Suppressor macrophage treated with lipopolysaccharide for 4 hours (primary cell): ENCODE results near the gene ELAVL3.

ENCODE experiments used
- DNase-seq: peaks from one replicate; pipeline ENCODE4 v3.0.0-alpha.2; 2020

Gene ELAVL3

DNA sequence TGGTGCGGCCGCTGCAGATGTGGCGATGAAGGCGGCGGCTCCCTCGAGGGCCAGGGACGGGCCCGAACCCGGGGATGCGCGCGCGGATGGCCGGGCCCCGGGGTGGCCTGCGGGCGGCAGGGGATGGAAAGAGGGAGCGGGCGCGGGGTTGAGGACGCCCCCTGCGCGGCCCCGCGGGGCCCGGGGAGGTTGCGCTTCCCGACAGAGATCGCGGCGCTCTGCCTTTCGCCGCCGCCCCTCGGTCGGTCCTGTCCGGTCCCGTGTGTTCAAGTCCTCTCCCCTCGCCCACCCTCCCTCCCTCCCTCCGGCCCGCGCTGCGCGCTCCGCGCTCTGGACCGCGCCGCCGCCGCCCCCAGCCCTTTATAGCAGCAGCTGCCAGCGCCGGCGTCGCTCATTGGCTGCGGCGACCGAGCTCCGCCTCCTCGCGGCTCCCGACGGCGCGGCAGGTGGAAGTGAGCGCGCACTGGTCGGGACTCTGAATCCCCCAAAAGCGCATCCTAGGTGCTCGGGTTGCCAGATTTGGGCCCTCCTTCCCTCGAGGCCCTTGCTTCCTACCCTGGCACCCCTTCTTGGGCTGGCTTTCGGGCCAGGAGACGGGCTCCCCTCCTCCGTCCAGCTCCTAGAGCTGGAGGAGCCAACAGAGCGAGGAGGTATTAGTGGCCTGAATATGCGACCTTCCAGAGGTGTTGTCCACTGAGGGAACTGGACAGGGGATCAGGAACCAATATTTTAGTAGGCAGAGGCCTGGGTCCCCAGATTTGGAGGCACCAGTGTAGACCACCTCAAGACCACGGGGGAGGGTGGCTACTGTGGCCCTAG, at the start of gene ELAVL3:
Gene ELAVL3 (minus strand): TSS at position 332 of the 819 bp plus-strand sequence. CDS start 438 bp downstream, outside the sequence.
- no peak for DNase-seq

DNA sequence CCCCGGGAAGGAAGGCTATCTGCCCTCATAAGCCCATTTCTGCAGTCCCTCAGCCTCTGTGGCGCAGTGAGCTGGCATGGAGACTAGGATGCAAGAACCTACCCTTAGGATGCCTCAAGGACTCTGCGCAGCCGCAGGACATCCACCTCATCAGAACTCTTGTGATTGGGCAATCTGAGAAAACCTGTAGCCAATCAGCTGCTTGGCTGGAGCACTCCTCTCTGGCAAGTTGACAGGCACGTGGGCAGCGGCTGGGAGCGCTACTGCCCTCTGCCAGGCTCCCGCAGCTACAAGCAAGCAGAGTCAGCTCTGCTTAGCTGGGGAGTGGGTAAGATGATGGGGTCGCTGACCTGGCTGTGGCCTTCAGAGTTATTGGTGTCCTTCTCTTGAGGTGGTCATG, 49.6 kb upstream of the ELAVL3 start:
- DNase-seq, result peak; percentile 67

GRCh38 chr19:11528551-11529341, 47.9 kb upstream of the ELAVL3 start, which contains the start of gene ECSIT:
ECSIT (minus strand) TSS chr19:11529134; CDS start chr19:11519170, 9,964 bp downstream.
- peak; percentile 99 for DNase-seq

- no peak for DNase-seq
Observed at GRCh38 chr19:11519138-11519537, 38.3 kb upstream of the ELAVL3 start.

DNA sequence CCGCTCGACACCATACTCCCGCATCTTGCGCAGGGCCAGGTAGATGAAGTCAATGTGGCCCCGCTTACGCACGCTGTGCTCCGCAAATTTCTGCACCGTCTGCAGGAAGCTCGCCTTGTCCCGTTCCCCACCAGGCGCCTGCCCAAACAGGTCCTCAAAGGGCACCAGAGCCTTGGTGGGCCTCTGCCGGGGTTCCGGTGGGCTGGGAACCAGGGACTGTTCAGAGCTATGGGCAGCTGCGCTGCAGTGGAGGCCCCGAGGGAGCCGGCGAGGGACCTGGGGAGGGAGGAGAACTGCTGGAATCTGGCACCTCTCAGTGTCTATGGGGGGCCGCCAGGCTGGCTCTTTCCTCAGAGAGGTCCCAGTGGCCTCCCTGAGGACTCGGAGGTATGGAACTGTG, 33.1 kb upstream of the ELAVL3 start:
- no peak for DNase-seq

GRCh38 chr19:11510444-11510843, 29.6 kb upstream of the ELAVL3 start:
- no peak for DNase-seq

GRCh38 chr19:11507370-11508078, 26.7 kb upstream of the ELAVL3 start:
- DNase-seq, result no peak

- no peak for DNase-seq
Observed at GRCh38 chr19:11506967-11507366, 26.1 kb upstream of the ELAVL3 start.

DNA sequence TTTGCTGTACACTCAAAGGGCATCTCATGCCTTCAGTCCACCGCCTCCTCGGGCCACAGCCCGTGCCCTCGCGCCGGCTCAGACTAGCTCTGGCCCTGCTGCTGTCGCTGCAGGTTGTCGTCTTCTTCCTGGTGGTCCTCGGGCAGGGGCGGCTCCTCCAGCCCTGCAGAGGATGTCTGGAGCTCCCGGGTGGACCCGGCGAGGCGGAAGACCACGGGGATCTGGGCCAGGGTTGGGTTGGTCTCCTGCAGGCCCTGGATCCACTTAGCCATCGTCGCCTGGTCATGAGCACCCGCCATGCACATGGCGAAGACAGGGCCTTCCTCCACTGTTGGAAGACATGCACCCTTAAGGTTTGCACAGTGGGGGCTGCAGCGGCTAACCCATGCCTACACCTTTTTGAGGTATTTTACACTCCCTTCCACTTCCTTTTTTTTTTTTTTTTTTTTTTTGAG, 25.3 kb upstream of the ELAVL3 start:
- no peak for DNase-seq

- peak; percentile 97 for DNase-seq
Observed at GRCh38 chr19:11505504-11506100, 24.8 kb upstream of the ELAVL3 start, which contains the start of gene ZNF653. ZNF653 (minus strand) TSS chr19:11505839; CDS start chr19:11505786, 53 bp downstream.

DNA sequence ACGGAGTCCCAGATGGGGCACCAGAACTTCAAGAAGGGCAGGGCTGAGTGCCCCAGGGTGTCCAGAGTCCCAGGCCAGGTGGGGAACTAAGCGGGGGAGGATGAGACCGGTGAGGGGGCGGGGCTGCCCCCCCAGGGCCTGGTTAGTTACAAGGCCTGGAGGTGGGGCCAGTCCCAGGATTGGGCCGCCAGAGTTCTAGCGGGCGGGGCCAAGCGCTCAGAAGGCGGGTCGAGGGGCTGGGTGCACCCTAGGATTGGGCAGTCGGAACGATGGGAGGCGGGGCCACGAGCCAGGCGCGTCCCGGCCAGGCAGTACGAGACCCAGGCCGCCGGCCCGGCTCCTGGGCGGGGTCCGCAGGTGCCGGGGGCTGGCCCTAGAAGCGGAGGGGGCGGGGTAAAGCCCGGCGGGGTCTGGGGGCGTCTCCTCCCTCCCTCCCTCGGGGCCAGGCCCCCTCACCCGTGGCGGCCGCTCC, 24.2 kb upstream of the ELAVL3 start:
- peak; percentile 96 for DNase-seq

DNA sequence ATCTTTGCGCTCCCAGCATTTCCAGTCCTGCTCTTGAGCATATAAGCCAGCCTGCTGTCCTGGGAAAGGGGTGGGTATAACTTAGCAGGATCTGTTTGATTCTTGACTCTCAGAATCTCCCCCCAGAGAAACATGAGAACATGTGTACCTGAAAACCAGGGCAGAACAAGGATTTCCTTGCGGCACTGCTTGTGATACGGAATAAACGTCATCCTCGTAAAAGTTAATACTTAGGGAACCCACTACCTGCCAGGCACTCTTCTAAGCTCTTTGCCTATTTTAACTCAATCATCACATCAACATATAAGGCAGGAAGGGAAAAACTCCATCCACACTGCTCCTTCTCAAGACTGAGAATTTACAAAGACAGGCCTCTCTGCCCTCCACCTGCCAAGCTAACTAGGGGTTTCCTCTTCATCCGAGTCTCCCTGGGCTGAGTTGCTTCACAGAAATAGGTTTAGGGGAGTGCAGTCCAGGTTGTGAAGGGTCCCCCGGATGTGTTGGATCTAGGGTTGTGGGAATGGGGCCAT, 23.7 kb upstream of the ELAVL3 start:
- no peak for DNase-seq

DNA sequence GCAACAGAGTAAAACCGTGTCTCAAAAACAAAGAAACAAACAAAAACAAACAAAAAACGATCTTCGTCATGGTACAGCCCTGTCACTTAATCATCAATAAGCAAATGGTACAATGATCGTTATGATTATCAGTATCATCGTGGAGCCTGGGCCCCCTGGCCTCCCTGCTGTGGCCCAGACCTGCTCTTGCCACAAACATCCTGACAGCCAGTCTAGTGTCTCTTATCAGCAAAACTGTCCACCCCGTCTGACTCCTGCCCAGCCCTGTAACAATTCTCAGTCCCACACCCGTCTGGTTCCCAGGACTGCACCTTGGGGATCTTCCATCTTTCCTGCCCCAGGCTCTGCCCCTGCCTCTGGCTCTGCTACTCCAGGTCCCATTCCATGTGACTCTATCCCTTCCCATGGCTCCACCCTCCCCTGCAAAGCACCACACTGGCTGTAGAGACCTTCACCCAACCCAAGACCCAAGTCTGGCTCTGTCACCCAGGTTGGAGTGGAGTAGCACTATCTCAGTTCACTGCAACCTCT, 19.1 kb upstream of the ELAVL3 start:
- no peak for DNase-seq

DNA sequence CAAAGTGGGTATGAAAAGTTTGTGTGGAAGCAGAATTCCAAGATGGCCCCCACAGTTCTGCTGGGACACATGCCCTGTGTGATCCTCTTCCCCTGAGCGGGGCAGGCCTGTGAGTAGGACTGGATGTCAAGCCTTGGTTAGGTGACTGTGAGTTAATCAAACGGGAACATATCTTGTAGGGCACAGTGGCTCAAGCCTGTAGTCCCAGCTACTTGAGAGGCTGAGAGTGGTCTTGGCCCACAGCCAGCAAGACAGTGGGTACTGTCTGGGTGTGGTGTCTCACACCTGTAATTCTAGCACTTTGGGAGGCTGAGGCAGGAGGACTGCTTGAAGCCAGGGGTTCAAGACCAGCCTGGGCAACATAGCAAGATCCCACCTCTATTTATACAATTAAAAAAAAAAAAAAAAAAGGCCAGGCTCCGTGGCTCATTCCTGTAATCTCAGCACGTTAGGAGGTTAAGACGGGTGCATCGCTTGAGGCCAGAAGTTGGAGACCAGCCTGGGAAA, 18.4 kb upstream of the ELAVL3 start:
- DNase-seq, result no peak

- DNase-seq, result peak; percentile 75
Observed at GRCh38 chr19:11496391-11497163, 15.7 kb upstream of the ELAVL3 start.

GRCh38 chr19:11495885-11496284, 15.0 kb upstream of the ELAVL3 start:
- DNase-seq, result no peak

- no peak for DNase-seq
Observed at GRCh38 chr19:11495481-11495880, 14.6 kb upstream of the ELAVL3 start.

DNA sequence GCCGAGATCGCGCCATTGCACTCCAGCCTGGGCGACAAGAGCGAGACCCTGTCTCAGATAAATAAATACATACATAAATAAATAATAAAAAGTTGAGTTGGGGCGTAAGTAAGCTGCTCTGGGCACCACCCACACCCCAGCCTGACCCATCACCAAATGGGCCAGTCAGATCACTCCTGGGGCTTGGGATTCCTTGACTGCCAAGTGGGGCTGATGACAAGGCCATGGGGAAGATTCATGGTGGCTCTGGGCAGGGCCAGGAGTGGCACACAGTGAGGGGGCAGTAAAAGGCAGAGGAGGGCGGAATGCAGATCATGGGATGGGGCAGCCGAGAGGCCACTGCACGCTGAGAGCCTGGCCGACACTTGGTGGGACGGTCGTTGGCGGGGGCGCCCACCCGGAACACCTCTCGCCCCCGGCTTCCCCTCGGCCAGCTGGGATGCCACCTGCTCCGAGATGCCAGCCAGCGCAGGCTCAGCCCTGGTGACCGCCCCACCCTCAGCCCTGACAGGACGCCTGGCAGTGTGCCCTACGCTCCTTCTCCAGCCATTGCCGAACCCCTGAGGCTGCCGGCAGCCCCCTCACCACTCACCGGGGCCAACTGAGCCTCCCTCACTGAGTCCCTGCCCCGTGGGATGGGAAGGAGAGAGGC, 13.9 kb upstream of the ELAVL3 start:
- no peak for DNase-seq

GRCh38 chr19:11489378-11489777, 8.5 kb upstream of the ELAVL3 start:
- no peak for DNase-seq
